ENCODE measurements around the gene ZNF675.
"Not testable (repeated sequence)": the region's sequence is repeated elsewhere in the genome, so short reads cannot be mapped to it uniquely, and the experiment has no call there.

Gene ZNF675

DNA sequence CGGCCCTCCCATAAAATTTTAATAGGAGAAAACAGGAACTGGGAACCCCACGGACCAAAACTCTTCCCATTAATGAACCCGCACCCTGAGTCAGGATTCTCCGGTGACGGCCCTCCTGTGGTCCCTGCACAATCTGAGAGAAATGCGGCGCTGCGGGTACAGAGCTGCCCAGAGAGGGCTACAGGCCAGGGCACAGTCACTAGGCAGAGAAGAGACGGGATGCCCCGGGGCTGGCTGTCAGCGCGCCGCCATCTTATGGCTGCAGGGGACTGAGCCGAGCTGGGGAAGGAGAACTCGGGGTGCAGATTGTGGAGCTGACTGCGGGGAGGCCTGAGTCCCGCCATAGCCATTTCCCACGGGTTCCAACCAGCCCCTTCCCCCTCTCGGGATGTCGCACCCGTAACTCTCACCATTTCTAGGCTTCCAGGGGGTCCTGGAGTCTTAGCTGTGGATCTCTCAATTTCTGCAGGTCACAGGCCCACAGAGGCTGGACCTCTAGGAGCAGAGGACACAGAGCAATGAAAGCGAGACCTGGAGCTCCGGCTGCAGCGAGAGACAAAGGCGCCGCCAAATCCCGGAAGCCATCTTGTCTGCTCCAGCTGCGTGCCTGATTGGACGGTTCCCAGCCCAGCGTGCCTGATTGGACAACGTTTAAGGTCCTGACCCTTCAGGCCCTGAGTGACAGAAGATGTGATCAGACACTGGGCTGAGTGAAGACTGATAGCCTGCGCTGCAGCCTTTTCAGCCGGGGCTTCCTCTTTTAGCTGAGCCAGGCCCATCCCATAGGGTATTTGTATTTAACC is at the start of gene ZNF675:
Gene ZNF675 (minus strand): TSS at position 592 of the 803 bp plus-strand sequence. CDS start 179 bp downstream, at position 413.
- peak; percentile 65 to 70 (median 67) for DNase-seq (ENCODE audit: low read depth in 3 of 3, low spot score in 1 of 3)

DNA sequence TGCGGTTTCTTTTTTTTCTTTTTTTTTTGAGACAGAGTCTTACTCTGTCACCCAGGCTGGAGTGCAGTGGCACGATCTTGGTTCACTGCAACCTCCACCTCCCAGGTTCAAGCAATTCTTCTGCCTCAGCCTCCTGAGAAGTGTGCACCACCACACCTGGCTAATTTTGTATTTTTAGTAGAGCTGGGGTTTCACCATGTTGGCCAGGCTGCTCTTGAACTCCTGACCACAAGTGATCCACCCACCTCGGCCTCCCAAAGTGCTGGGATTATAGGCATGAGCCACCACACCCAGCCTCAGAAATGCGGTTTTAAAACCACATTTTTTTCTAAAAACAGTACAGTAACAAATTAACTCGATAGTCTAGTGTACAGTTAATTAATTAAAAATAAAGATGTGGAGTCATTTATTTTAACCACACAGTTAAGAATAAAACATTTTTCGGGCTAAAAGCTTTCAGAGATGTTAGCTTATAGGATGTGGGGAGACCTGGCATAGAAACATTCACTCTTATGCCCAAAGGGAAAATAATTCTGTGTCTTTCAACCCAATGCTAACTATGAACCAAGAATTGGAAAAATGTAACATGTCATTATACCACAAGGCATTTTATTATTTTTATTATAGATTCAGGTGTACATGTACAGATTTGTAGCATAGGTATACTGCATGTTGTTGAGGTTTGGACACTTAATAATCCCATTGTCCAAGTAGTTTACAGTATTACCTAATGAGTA is 43.9 kb upstream of the ZNF675 start:
- DNase-seq (ENCODE audit: low read depth in 3 of 3, low spot score in 1 of 3), result not testable (repeated sequence)

- DNase-seq (ENCODE audit: low read depth in 3 of 3, low spot score in 1 of 3), result not testable (repeated sequence)
Observed at GRCh38 chr19:23724161-23724560, 37.1 kb upstream of the ZNF675 start.

DNA sequence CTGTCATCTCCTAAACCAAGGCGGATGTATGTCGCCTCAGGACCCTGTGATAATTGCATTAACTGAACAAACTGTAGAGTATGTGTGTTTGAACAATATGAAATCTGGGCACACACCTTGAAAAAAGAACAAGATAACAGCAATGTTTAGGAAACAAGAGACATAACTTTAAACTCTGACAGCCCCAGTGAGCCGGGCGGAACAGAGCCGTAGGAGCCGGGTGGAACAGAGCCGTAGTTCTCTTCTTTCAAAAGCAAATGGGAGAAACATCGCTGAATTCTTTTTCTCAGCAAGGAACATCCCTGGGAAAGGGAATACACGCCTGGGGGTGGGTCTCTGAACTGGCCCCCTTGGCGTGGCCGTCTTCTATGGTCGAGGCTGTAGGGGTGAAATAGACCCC is 31.8 kb upstream of the ZNF675 start:
- no peak for DNase-seq (ENCODE audit: low read depth in 3 of 3, low spot score in 1 of 3)

DNA sequence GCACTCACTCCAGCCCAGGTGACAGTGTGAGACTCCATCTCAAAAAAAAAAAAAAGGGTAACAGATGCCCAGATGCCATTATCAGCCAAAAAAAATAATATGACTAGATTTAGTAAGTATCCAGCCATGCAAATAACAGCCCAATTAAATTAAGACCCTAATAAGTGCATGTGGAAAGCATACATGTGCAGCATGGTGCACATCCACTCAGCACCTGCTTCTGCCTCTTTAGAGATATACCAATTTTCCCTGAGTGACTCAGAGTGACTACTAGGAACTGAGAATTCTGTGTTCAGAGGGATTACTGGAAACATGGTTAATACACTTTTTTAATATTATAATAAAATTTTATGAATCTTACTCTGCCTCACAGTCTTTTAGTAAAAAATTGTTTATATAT is 29.8 kb upstream of the ZNF675 start:
- no peak for DNase-seq (ENCODE audit: low read depth in 3 of 3, low spot score in 1 of 3)

- DNase-seq (ENCODE audit: low read depth in 3 of 3, low spot score in 1 of 3), result no peak
Observed at GRCh38 chr19:23709347-23709746, 22.3 kb upstream of the ZNF675 start.

DNA sequence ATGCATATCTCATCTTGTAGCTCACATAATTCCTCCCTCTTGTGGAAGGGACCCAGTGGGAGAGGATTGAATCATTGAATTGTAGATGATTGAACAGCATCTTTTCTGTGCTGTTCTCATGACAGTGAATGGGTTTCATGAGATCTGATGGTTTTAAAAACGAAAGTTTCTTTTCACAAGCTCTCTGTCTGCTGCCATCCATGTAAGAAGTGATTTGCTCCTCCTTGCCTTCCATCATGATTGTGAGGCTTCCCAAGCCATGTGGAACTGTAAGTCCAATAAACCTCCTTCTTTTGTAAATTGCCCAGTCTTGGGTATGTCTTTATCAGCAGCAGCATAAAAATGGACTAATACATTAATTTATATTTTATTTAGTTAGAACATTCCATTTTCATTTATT is 19.6 kb upstream of the ZNF675 start:
- no peak for DNase-seq (ENCODE audit: low read depth in 3 of 3, low spot score in 1 of 3)

GRCh38 chr19:23699521-23699860 is 12.5 kb upstream of the ZNF675 start:
- DNase-seq (ENCODE audit: low read depth in 3 of 3, low spot score in 1 of 3), result no peak

DNA sequence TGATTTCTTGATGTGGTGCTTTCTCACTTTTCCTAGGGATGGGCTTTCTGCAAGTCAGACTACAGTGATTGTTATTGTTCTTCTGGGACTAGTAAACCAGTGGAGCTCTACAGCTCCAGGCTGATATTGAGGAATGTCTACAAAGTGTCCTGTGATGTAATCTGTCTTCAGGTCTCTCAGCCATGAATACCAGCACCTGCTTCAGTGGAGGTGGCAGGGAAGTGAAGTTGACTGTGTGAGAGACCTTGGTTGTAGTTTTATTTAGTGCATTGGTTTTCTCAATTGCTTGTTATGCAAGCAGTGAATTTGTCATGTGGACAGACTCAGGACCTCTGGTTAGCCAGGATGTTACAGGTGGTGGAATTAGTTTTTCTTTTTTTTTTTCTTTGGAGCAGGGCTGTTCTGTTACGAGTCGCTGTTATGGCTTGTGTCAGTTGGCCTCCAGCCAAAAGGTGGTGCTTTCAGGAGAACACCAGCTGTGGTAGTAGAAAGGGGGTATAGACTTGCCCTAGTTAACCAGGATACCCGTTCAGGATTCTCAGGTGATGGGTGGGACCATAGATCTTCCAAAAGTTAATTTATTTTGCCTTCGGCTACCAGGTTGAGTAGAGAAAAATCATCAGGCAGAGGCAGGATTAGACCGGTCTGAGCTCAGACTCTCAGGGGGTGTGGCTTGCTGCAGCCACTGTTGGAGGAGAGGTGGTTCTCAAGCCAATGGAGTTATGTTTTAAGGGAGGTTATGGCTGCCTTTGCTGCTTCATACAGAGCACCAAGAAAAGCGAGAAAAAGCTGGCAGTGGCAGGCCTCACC is 11.9 kb upstream of the ZNF675 start:
- DNase-seq (ENCODE audit: low read depth in 3 of 3, low spot score in 1 of 3), result no peak

- DNase-seq (ENCODE audit: low read depth in 3 of 3, low spot score in 1 of 3), result not testable (repeated sequence)
Observed at GRCh38 chr19:23692937-23693336, 5.9 kb upstream of the ZNF675 start.

DNA sequence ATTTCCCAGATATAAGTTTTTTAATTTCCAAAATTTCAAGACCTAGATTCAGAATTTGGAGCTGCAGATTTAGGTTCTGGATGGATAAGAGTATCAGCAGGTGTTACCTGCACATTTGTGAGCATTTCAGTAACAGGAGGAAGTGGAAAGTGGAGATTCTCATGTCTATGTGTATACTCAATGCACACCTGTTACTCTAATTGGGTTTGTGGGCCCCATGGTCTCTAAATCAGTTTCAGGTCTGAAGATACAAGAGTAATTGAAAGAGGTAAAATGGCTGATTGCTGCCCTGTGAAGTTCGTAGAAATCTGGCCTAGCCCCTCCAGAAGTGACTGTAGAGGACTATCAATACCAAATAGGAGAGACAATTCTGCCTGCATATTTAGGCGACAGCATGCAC is 13.9 kb downstream of the ZNF675 start:
- DNase-seq (ENCODE audit: low read depth in 3 of 3, low spot score in 1 of 3), result no peak

DNA sequence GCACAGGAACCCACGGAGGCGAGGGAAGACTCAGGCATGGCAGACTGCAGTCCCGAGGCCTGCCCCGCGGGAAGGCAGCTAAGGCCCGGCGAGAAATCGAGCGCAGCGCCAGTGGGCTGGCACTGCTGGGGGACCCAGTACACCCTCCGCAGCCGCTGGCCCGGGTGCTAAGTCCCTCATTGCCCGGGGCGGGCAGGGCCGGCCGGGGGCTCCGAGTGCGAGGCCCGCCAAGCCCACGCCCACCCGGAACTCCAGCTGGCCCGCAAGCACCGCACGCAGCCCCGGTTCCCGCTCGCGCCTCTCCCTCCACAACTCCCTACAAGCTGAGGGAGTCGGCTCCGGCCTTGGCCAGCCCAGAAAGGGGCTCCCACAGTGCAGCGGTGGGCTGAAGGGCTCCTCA is 18.4 kb downstream of the ZNF675 start:
- not testable (repeated sequence) for DNase-seq (ENCODE audit: low read depth in 3 of 3, low spot score in 1 of 3)

DNA sequence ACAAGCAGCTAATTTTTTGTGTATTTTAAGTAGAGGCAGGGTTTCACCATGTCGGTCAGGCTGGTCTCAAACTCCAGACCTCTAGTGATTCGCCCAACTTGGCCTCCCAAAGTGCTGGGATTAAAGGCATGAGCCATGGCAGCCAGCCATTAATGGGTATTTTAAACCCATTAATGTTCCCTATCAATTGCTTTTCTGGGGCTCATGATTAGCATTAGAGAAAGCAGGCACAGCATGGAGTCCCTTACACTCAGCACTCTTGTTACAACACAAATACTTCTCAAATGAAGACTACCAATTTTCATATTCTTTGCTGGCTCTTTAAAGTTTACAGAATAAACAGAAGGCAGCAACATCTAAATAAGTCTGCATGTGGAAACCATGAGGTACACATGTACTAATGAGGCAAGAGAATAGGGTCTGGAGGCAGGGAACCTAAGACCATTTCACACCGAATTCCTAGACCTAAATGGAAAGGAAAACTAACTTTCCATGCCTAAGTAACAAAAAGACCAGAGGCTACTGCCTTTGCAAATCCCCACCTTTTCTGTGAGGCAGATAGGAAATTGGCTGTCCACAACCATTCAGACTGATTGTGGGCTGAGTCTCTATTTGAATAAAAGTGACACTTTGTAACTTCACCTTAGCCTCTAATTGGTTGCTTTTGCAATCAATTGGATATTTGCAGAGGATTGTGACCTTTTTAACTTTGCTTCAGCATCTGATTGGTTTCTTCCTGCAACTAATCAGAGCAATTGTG is 21.2 kb downstream of the ZNF675 start:
- DNase-seq (ENCODE audit: low read depth in 3 of 3, low spot score in 1 of 3), result no peak

- DNase-seq (ENCODE audit: low read depth in 3 of 3, low spot score in 1 of 3), result not testable (repeated sequence)
Observed at GRCh38 chr19:23649817-23650216, 37.2 kb downstream of the ZNF675 start.
